ENCODE results near the gene TAOK3. TPM values are rescaled to one million over a fixed set of nuclear protein-coding genes. Genes with fewer than 3 reads are reported as not detected.

TAOK3 gene
- total and polyA plus RNA-seq, 9 of the 15 experiments (the other 6 are each of a cell fraction or from before 2014, with no cell fraction given): 24.3 to 83.5 (median 47.1) TPM

- TF ChIP-seq MXI1 (IDR thresholded peaks at IDR 0.05; ENCODE audit: low read depth, low read length) (no peak), SMARCA5 (IDR thresholded peaks at IDR 0.05) (no peak), RFX1 (IDR thresholded peaks at IDR 0.05) (peak; percentile 41; the same call in 1 of the 2 replicates), SMARCE1 (IDR thresholded peaks at IDR 0.05) (no peak), NFATC3 (IDR thresholded peaks at IDR 0.05) (no peak), ETV1 (tag; conservative IDR thresholded peaks at IDR 0.05; ENCODE audit: low read depth) (peak; percentile 79), ZNF408 (CRISPR knock-in tag; IDR thresholded peaks at IDR 0.05; ENCODE audit: low read depth) (no peak), SIRT6 (IDR thresholded peaks at IDR 0.05; ENCODE audit: low read depth, low read length) (no peak), MEIS2 (IDR thresholded peaks at IDR 0.05; ENCODE audit: partially characterized antibody) (peak; percentile 51), KLF6 (CRISPR knock-in tag; IDR thresholded peaks at IDR 0.05; ENCODE audit: borderline replicate concordance) (peak; percentile 59; the same call in 1 of the 2 replicates), RAD51 (IDR thresholded peaks at IDR 0.05; ENCODE audit: borderline replicate concordance, low read depth) (no peak), CTCF (IDR thresholded peaks at IDR 0.05 in 2 of 3, conservative IDR thresholded peaks at IDR 0.05 in 1 of 3; ENCODE audit: insufficient read depth in 2 of 3, low read depth in 1 of 3, low read length in 3 of 3) (peak; percentile 94 to 97 (median 96)), YBX1 (IDR thresholded peaks at IDR 0.05) (no peak), ZNF561 (CRISPR knock-in tag; conservative IDR thresholded peaks at IDR 0.05) (no peak), NFE2 (IDR thresholded peaks at IDR 0.05; ENCODE audit: low read depth) (peak; percentile 98), ATF7 (IDR thresholded peaks at IDR 0.05) (peak; percentile 72), RAD21 (CRISPR knock-in tag; conservative IDR thresholded peaks at IDR 0.05 in 1 of 2, IDR thresholded peaks at IDR 0.05 in 1 of 2) (peak; percentile 93 to 98), MCM2 (IDR thresholded peaks at IDR 0.05; ENCODE audit: low read depth) (no peak), GABPB2 (CRISPR knock-in tag; conservative IDR thresholded peaks at IDR 0.05) (no peak)
- TF ChIP-seq, protein P1, sequence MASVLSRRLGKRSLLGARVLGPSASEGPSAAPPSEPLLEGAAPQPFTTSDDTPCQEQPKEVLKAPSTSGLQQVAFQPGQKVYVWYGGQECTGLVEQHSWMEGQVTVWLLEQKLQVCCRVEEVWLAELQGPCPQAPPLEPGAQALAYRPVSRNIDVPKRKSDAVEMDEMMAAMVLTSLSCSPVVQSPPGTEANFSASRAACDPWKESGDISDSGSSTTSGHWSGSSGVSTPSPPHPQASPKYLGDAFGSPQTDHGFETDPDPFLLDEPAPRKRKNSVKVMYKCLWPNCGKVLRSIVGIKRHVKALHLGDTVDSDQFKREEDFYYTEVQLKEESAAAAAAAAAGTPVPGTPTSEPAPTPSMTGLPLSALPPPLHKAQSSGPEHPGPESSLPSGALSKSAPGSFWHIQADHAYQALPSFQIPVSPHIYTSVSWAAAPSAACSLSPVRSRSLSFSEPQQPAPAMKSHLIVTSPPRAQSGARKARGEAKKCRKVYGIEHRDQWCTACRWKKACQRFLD (CRISPR knock-in tag; IDR thresholded peaks at IDR 0.05): no peak
- TF ChIP-seq, protein P2, sequence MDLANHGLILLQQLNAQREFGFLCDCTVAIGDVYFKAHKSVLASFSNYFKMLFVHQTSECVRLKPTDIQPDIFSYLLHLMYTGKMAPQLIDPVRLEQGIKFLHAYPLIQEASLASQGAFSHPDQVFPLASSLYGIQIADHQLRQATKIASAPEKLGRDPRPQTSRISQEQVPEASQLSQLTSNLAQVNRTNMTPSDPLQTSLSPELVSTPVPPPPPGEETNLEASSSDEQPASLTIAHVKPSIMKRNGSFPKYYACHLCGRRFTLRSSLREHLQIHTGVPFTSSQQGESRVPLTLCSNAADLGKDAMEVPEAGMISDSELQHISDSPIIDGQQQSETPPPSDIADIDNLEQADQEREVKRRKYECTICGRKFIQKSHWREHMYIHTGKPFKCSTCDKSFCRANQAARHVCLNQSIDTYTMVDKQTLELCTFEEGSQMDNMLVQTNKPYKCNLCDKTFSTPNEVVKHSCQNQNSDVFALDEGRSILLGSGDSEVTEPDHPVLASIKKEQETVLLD (IDR thresholded peaks at IDR 0.05): no peak
- TF ChIP-seq, protein P3, sequence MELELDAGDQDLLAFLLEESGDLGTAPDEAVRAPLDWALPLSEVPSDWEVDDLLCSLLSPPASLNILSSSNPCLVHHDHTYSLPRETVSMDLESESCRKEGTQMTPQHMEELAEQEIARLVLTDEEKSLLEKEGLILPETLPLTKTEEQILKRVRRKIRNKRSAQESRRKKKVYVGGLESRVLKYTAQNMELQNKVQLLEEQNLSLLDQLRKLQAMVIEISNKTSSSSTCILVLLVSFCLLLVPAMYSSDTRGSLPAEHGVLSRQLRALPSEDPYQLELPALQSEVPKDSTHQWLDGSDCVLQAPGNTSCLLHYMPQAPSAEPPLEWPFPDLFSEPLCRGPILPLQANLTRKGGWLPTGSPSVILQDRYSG (tag; conservative IDR thresholded peaks at IDR 0.05; ENCODE audit: low read depth): no peak
These were observed 3.6 kb upstream of the TAOK3 start, which contains the start of gene SUDS3 (continued) for GRCh38 chr12:118376089-118377020.

Data from K562 (cell line).